IMR-90 (cell line): Measurements from ENCODE around the gene ANKRD11. TPM values are rescaled to one million over a fixed set of nuclear protein-coding genes. Genes with fewer than 3 reads are reported as not detected.

Experiments used
- ATAC-seq: fragments of 200-7000 bp; cut with Tn5 transposase; 2 replicates; pipeline ENCODE4 v1.9.1; 2020; ENCODE audit warnings: low read depth, mild to moderate bottlenecking, moderate library complexity
- BruUV-seq: library from RNA; stranded (reverse); fragments of 400-500 nt; replicated peaks from 2 replicates; lab custom pipeline; 2021; lab: Mats Ljungman, UMichigan
- CTCF ChIA-PET: fragments of 300-600 bp; formaldehyde crosslinking; extraction: SDS; loops from one replicate; lab custom pipeline; 2021; ENCODE audit warnings: antibody characterized with exemption; lab: Yijun Ruan, JAX
- POLR2A ChIA-PET: fragments of 300-600 bp; sonication (Branson Sonifier 250); formaldehyde crosslinking; loops from one replicate; lab custom pipeline; 2022; ENCODE audit warnings: antibody characterized with exemption; ENCODE audit not compliant: unreplicated experiment; lab: Charles Lee
- DNase-seq: peaks from one replicate; pipeline ENCODE4 v3.0.0; 2013
- H2AFZ ChIP-seq: replicated peaks from 2 replicates; pipeline ENCODE3; 2013; ENCODE audit warnings: low read length, mild to moderate bottlenecking; ENCODE audit not compliant: poor library complexity
- H2AK5ac ChIP-seq: 2 replicates; pipeline ENCODE4 v1.6.1; 2013; ENCODE audit warnings: low read depth, low read length, inconsistent platforms
- H2AK9ac ChIP-seq: replicated peaks from 2 replicates; pipeline ENCODE3; 2013; ENCODE audit warnings: mild to moderate bottlenecking, low read depth, low read length, moderate library complexity; ENCODE audit not compliant: poor library complexity
- H2BK120ac ChIP-seq: 2 replicates; pipeline ENCODE4 v1.6.1; 2013; ENCODE audit warnings: low read depth, low read length, inconsistent platforms
- H2BK15ac ChIP-seq: 3 replicates; pipeline ENCODE4 v1.6.1; 2013; ENCODE audit warnings: low read depth, low read length, inconsistent platforms
- H2BK20ac ChIP-seq: 2 replicates; pipeline ENCODE4 v1.6.1; 2013; ENCODE audit warnings: low read depth, mild to moderate bottlenecking, inconsistent platforms, low read length, moderate library complexity
- H2BK5ac ChIP-seq: 2 replicates; pipeline ENCODE4 v1.6.1; 2013; ENCODE audit warnings: mild to moderate bottlenecking, low read depth, low read length, inconsistent platforms; ENCODE audit not compliant: poor library complexity, severe bottlenecking
- H3K14ac ChIP-seq: replicated peaks from 2 replicates; pipeline ENCODE4 v1.6.1; 2013; ENCODE audit warnings: low read depth, low read length, inconsistent platforms
- H3K18ac ChIP-seq: 2 replicates; pipeline ENCODE4 v1.6.1; 2013; ENCODE audit warnings: low read depth, low read length, control low read depth
- H3K23ac ChIP-seq: 2 replicates; pipeline ENCODE4 v1.6.1; 2013; ENCODE audit warnings: low read depth, low read length, inconsistent platforms
- H3K27ac ChIP-seq: 2 replicates; pipeline ENCODE4 v1.5.1; 2013; ENCODE audit warnings: mild to moderate bottlenecking, control low read depth, low read length; ENCODE audit not compliant: insufficient read depth
- H3K27me3 ChIP-seq: 2 replicates; pipeline ENCODE4 v1.6.1; 2013; ENCODE audit warnings: low read length; ENCODE audit not compliant: control insufficient read depth, insufficient read depth
- H3K36me3 ChIP-seq: 2 replicates; pipeline ENCODE4 v1.6.1; 2013; ENCODE audit warnings: low read length, mixed read lengths; ENCODE audit not compliant: control insufficient read depth, insufficient read depth
- H3K4ac ChIP-seq: 2 replicates; pipeline ENCODE4 v1.6.1; 2013; ENCODE audit warnings: low read depth, low read length, inconsistent platforms
- H3K4me1 ChIP-seq: 2 replicates; pipeline ENCODE4 v1.6.1; 2013; ENCODE audit warnings: low read length, mixed read lengths; ENCODE audit not compliant: control insufficient read depth, insufficient read depth
- H3K4me2 ChIP-seq: 2 replicates; pipeline ENCODE4 v1.6.1; 2013; ENCODE audit warnings: low read depth, mild to moderate bottlenecking, control low read depth, low read length, moderate library complexity
- H3K4me3 ChIP-seq: 2 replicates; pipeline ENCODE4 v1.5.1; 2013; ENCODE audit warnings: low read depth, mild to moderate bottlenecking, control low read depth, low read length, moderate library complexity; ENCODE audit not compliant: insufficient read depth
- H3K56ac ChIP-seq: 2 replicates; pipeline ENCODE4 v1.6.1; 2013; ENCODE audit warnings: low read length, inconsistent platforms; ENCODE audit not compliant: insufficient read depth; ENCODE audit errors: extremely low read depth
- H3K79me1 ChIP-seq, 2 experiments: 2 replicates each; pipeline ENCODE4 v1.6.1; 2013; ENCODE audit warnings: low read length in 2 of 2, inconsistent platforms in 1 of 2, low read depth in 1 of 2
- H3K9ac ChIP-seq: 2 replicates; pipeline ENCODE4 v1.6.1; 2013; ENCODE audit warnings: low read depth, low read length, control low read depth
- H3K9me1 ChIP-seq: 2 replicates; pipeline ENCODE4 v1.6.1; 2013; ENCODE audit warnings: low read length, inconsistent platforms; ENCODE audit not compliant: insufficient read depth
- H3K9me3 ChIP-seq: 2 replicates; pipeline ENCODE4 v1.6.1; 2013; ENCODE audit warnings: low read length; ENCODE audit not compliant: control insufficient read depth, insufficient read depth
- H4K20me1 ChIP-seq: 2 replicates; pipeline ENCODE4 v1.6.1; 2013; ENCODE audit warnings: low read length, inconsistent platforms; ENCODE audit not compliant: insufficient read depth
- H4K5ac ChIP-seq: 2 replicates; pipeline ENCODE4 v1.6.1; 2013; ENCODE audit warnings: mild to moderate bottlenecking, low read depth, low read length, control low read depth
- H4K8ac ChIP-seq, 2 experiments: 2 replicates each; pipeline ENCODE4 v1.6.1; 2013; ENCODE audit warnings: low read depth in 2 of 2, low read length in 2 of 2, control low read depth in 1 of 2, inconsistent platforms in 1 of 2
- H4K91ac ChIP-seq: 2 replicates; pipeline ENCODE4 v1.6.1; 2013; ENCODE audit warnings: low read depth, low read length, inconsistent platforms; ENCODE audit not compliant: insufficient read depth
- BHLHE40 ChIP-seq: fragments of 150-350 bp; IDR thresholded peaks from 2 replicates; pipeline ENCODE4 v1.6.1; 2016; ENCODE audit warnings: mild to moderate bottlenecking, low read depth, low read length
- CEBPB ChIP-seq: IDR thresholded peaks from 2 replicates; pipeline ENCODE4 v1.6.1; 2012; ENCODE audit warnings: low read depth, low read length, improper control_type of control experiment
- CHD1 ChIP-seq: IDR thresholded peaks from 2 replicates; pipeline ENCODE4 v1.6.1; 2012; ENCODE audit warnings: low read depth, low read length, improper control_type of control experiment
- FOS ChIP-seq: fragments of 150-350 bp; IDR thresholded peaks from 2 replicates; pipeline ENCODE4 v1.6.1; 2016; ENCODE audit warnings: low read depth, low read length
- MAZ ChIP-seq: IDR thresholded peaks from 2 replicates; pipeline ENCODE4 v1.6.1; 2012; ENCODE audit warnings: low read depth, mild to moderate bottlenecking, low read length, improper control_type of control experiment, moderate library complexity, borderline replicate concordance
- NFE2L2 ChIP-seq: fragments of 150-350 bp; IDR thresholded peaks from 2 replicates; pipeline ENCODE4 v1.6.1; 2016; ENCODE audit warnings: low read depth, mild to moderate bottlenecking, low read length
- POLR2A ChIP-seq: IDR thresholded peaks from 2 replicates; pipeline ENCODE4 v1.6.1; 2012; ENCODE audit warnings: mild to moderate bottlenecking, low read depth, low read length
- RAD21 ChIP-seq: IDR thresholded peaks from 2 replicates; pipeline ENCODE4 v1.6.1; 2012; ENCODE audit warnings: low read length, improper control_type of control experiment
- RCOR1 ChIP-seq: IDR thresholded peaks from 2 replicates; pipeline ENCODE4 v1.6.1; 2012; ENCODE audit warnings: mild to moderate bottlenecking, low read length, improper control_type of control experiment; ENCODE audit not compliant: insufficient replicate concordance
- RFX5 ChIP-seq: IDR thresholded peaks from 2 replicates; pipeline ENCODE4 v1.8.0; 2012; ENCODE audit warnings: low read depth, mild to moderate bottlenecking, low read length, moderate library complexity
- SMC3 ChIP-seq: fragments of 150-350 bp; IDR thresholded peaks from 2 replicates; pipeline ENCODE4 v1.6.1; 2016; ENCODE audit warnings: low read depth, mild to moderate bottlenecking, antibody characterized with exemption, low read length, moderate library complexity
- WGBS, 2 experiments: methylation state at CpG; one replicate each; pipeline versions ENCODE4 v1.1.5 to v1.1.7; 2013; ENCODE audit warnings: missing lambda C conversion rate in 2 of 2; ENCODE audit not compliant: insufficient read length in 1 of 2; ENCODE audit errors: extremely low coverage in 2 of 2; 5-methylcytosine and 5-hydroxymethylcytosine counted together
- dilution Hi-C: fragments of 300-500 bp; cut with HindIII; formaldehyde crosslinking; loops from one replicate; pipeline ENCODE4 v1.14.3; 2018; ENCODE audit warnings: low sequenced_read_pairs; ENCODE audit not compliant: unreplicated experiment
- in situ Hi-C: fragments of 300-500 bp; cut with MboI; formaldehyde crosslinking; loops from 3 replicates; pipeline ENCODE4 v1.14.3; 2019; ENCODE audit warnings: low sequenced_read_pairs, inconsistent platforms, mixed read lengths
- intact Hi-C: fragments of 100-400 bp; cut with micrococcal nuclease; formaldehyde crosslinking; loops from 2 replicates; pipeline ENCODE4 v1.10.0; 2022
- polyA plus RNA-seq, 3 experiments: library from polyadenylated mRNA; depleted of rRNA; stranded (reverse); fragments of >200 nt; gene quantifications; 2 replicates each; pipeline ENCODE4 v1.2.3, GENCODE V29; 2012; ENCODE audit warnings: low replicate concordance in 1 of 3
- total RNA-seq: library from RNA; depleted of rRNA; stranded (reverse); fragments of >200 nt; gene quantifications from 2 replicates; pipeline ENCODE4 v1.2.3, GENCODE V29; 2012
- TF ChIP-seq, protein P1 (sequence below): conservative IDR thresholded peaks from 2 replicates; pipeline ENCODE4 v1.5.1; 2012; ENCODE audit warnings: mild to moderate bottlenecking, low read depth, low read length, improper control_type of control experiment
- TF ChIP-seq, protein P2 (sequence below): fragments of 150-350 bp; IDR thresholded peaks from 2 replicates; pipeline ENCODE4 v1.6.1; 2016; ENCODE audit warnings: low read depth, mild to moderate bottlenecking, low read length, moderate library complexity, borderline replicate concordance

ANKRD11 gene
- total and polyA plus RNA-seq, 2 of the 4 experiments (the other 2 are of a cell fraction): 46.8 to 71.9 TPM

DNA sequence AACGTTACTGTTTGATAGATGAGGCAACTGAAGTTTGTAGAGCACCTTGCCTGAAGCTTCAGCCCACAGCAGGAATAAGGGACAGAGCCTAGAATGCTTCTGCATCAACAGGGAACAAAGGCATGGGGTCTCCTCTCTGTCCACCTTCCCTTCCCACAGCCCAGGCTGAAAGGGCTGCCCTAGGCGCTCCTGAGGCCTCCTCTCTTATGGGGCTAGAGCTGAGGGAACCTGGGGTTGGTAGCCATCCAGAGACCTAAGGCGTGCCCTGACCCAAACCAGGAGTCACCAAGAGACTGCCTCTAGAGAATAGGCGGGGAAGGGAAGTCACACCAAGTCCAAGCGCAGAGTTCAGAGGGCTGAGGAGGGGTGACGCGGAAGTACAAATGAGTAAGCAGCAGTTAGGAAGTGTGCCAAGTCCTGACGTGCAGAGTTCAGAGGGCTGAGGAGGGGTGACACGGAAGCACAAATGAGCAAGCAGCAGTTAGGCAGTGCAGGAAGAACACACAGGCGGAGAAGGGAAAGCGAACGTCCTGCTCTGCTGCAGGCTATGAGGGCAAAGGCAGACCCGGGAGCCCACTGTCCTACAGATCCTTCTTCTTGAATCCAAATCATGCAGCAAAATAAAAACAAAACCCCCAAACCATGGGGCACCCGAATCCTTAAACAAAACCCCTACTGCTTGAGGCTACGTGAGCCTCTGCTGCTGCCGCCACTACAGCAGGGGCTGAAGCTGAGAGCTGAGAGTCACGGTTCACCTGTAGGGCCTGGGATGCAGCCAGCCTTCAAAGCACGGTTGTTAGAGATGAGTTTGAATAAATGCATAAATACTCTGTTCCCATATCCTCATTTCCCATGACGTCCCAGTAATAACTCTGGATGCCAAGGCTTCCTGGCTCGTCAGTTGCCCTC, 15.1 kb upstream of the ANKRD11 start:
- peak overlapping the region; percentile 77; the same call in 1 of the 3 replicates for H2BK15ac ChIP-seq
- peak overlapping the region; percentile 3 for H4K5ac ChIP-seq
- H2AFZ ChIP-seq: peak overlapping the region; percentile 90
- peak overlapping the region; percentile 60 for H3K27ac ChIP-seq
- peak overlapping the region; percentile 8; the same call in 1 of the 2 replicates for H3K9ac ChIP-seq
- DNase-seq (peak; percentile 93), ATAC-seq (peak; percentile 15)
- peak overlapping the region; percentile 56 to 76 for H4K8ac ChIP-seq
- H3K4me2 ChIP-seq: peak overlapping the region; percentile 2
- no peaks in the 10 kb centered on the region for H3K9me3 ChIP-seq
- ChIA-PET CTCF (no interaction called here), POLR2A (no interaction called here)
- peaks cover under 1% of the 10 kb centered on the region for H3K36me3 ChIP-seq
- dilution Hi-C loops (no loop called here), intact Hi-C loops (loop anchor here (5.0 kb wide), 1 partner anchor 133 kb away; no protein-coding TSS in a partner anchor), in situ Hi-C loops (loop anchor here (10.0 kb wide), 1 partner anchor 171 kb away; no protein-coding TSS in a partner anchor)
- H3K4ac ChIP-seq: peak overlapping the region; percentile 65
- peak overlapping the region; percentile 66 for H2BK120ac ChIP-seq
- H2BK20ac ChIP-seq: peak overlapping the region; percentile 35; the same call in 1 of the 2 replicates
- WGBS, 2 experiments: 29% methylated on average over 12 of the region's 20 CpGs; no CpG with 5 or more reads in 1 of the 2 experiments
- BruUV-seq: no TSS peak
- H2AK9ac ChIP-seq: peak overlapping the region; percentile 93
- peak overlapping the region; percentile 40 for H3K23ac ChIP-seq
- peaks cover 19% of the 10 kb centered on the region for H4K20me1 ChIP-seq
- H3K14ac ChIP-seq: peak overlapping the region; percentile 76
- H3K4me1 ChIP-seq: peaks cover 15% of the 10 kb centered on the region
- peak overlapping the region; percentile 83 for H2AK5ac ChIP-seq
- peaks cover 8 to 36% of the 10 kb centered on the region in 2 experiments; a peak in 3 of 4 replicates for H3K79me1 ChIP-seq
- H3K18ac ChIP-seq: 0 out of 2 replicates have a peak overlapping the region, but pooled peaks have one; percentile 6
- no peak overlapping the region for H3K4me3 ChIP-seq
- H3K56ac ChIP-seq: peak overlapping the region; percentile 53; the same call in 1 of the 2 replicates
- no peaks in the 10 kb centered on the region for H3K27me3 ChIP-seq
- peak overlapping the region; percentile 90 for H4K91ac ChIP-seq
- H3K9me1 ChIP-seq: peaks cover 14% of the 10 kb centered on the region
- H2BK5ac ChIP-seq: peak overlapping the region; percentile 59
- TF ChIP-seq MAZ (peak; percentile 22; the same call in 1 of the 2 replicates), NFE2L2 (peak; percentile 16; the same call in 1 of the 2 replicates), RFX5 (no peak), CHD1 (no peak), RCOR1 (no peak), POLR2A (peak; percentile 77), SMC3 (0 out of 2 replicates have a peak, but pooled peaks have one; percentile 20), RAD21 (peak; percentile 29; the same call in 1 of the 2 replicates), BHLHE40 (peak; percentile 68), CEBPB (no peak), FOS (peak; percentile 53)
- TF ChIP-seq, protein P1, sequence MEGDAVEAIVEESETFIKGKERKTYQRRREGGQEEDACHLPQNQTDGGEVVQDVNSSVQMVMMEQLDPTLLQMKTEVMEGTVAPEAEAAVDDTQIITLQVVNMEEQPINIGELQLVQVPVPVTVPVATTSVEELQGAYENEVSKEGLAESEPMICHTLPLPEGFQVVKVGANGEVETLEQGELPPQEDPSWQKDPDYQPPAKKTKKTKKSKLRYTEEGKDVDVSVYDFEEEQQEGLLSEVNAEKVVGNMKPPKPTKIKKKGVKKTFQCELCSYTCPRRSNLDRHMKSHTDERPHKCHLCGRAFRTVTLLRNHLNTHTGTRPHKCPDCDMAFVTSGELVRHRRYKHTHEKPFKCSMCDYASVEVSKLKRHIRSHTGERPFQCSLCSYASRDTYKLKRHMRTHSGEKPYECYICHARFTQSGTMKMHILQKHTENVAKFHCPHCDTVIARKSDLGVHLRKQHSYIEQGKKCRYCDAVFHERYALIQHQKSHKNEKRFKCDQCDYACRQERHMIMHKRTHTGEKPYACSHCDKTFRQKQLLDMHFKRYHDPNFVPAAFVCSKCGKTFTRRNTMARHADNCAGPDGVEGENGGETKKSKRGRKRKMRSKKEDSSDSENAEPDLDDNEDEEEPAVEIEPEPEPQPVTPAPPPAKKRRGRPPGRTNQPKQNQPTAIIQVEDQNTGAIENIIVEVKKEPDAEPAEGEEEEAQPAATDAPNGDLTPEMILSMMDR: no peak
- TF ChIP-seq, protein P2, sequence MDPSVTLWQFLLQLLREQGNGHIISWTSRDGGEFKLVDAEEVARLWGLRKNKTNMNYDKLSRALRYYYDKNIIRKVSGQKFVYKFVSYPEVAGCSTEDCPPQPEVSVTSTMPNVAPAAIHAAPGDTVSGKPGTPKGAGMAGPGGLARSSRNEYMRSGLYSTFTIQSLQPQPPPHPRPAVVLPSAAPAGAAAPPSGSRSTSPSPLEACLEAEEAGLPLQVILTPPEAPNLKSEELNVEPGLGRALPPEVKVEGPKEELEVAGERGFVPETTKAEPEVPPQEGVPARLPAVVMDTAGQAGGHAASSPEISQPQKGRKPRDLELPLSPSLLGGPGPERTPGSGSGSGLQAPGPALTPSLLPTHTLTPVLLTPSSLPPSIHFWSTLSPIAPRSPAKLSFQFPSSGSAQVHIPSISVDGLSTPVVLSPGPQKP: no peak
